Measurements from ENCODE around the gene SND1.

Gene SND1

DNA sequence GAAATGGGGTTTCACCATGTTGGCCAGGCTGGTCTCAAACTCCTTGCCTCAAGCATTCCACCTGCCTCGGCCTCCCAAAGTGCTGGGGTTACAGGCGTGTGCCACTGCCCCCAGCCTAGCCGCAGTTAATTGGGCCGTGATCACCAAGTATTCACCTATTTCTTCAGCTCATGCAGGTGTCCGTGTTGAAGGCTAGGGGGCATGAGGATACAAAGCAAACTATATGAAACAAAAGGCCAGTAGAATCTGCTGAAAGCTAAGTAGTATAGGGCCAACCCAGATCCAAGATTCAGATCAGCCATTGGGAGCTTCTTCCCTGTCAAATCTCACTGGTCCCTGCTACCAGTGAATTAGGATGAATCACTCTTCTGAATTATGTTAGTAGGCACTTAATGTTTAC is 305.9 kb downstream of the SND1 start:
- Histone ChIP-seq H3K27me3 (ENCODE audit: insufficient read depth, poor library complexity, severe bottlenecking) (no peaks in the 10 kb centered on the region), H3K27ac (replicated peaks) (no peak overlapping the region), H3K4me3 (replicated peaks; ENCODE audit: insufficient read depth, low read length) (no peak overlapping the region)
- TF ChIP-seq, protein P1, sequence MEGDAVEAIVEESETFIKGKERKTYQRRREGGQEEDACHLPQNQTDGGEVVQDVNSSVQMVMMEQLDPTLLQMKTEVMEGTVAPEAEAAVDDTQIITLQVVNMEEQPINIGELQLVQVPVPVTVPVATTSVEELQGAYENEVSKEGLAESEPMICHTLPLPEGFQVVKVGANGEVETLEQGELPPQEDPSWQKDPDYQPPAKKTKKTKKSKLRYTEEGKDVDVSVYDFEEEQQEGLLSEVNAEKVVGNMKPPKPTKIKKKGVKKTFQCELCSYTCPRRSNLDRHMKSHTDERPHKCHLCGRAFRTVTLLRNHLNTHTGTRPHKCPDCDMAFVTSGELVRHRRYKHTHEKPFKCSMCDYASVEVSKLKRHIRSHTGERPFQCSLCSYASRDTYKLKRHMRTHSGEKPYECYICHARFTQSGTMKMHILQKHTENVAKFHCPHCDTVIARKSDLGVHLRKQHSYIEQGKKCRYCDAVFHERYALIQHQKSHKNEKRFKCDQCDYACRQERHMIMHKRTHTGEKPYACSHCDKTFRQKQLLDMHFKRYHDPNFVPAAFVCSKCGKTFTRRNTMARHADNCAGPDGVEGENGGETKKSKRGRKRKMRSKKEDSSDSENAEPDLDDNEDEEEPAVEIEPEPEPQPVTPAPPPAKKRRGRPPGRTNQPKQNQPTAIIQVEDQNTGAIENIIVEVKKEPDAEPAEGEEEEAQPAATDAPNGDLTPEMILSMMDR (IDR thresholded peaks at IDR 0.05; ENCODE audit: insufficient read depth, low read length), result no peak
- TF ChIP-seq SPI1 (IDR thresholded peaks at IDR 0.05; ENCODE audit: borderline replicate concordance, low read depth) (no peak), GABPA (IDR thresholded peaks at IDR 0.05; ENCODE audit: low read depth) (no peak), POLR2AphosphoS5 (IDR thresholded peaks at IDR 0.05; ENCODE audit: low read depth) (no peak), REST (IDR thresholded peaks at IDR 0.05; ENCODE audit: insufficient replicate concordance, low read depth) (no peak)
- DNase-seq (ENCODE audit: low read depth in 1 of 2, low spot score in 1 of 2), result no peak

- no peak for DNase-seq (ENCODE audit: low read depth in 1 of 2, low spot score in 1 of 2)
- TF ChIP-seq, protein P1 (IDR thresholded peaks at IDR 0.05; ENCODE audit: insufficient read depth, low read length), result no peak
- TF ChIP-seq SPI1 (IDR thresholded peaks at IDR 0.05; ENCODE audit: borderline replicate concordance, low read depth), result peak; percentile 62
- no peak overlapping the region for H3K4me3 ChIP-seq (replicated peaks; ENCODE audit: insufficient read depth, low read length)
- H3K27me3 ChIP-seq (ENCODE audit: insufficient read depth, poor library complexity, severe bottlenecking), result no peaks in the 10 kb centered on the region
- no peak overlapping the region for H3K27ac ChIP-seq (replicated peaks)
Observed at GRCh38 chr7:127959770-127960169, 307.8 kb downstream of the SND1 start.

GRCh38 chr7:127961786-127962453 is 309.9 kb downstream of the SND1 start:
- no peak overlapping the region for H3K27ac ChIP-seq (replicated peaks)
- DNase-seq (ENCODE audit: low read depth in 1 of 2, low spot score in 1 of 2), result no peak
- H3K4me3 ChIP-seq (replicated peaks; ENCODE audit: insufficient read depth, low read length), result no peak overlapping the region
- TF ChIP-seq REST (IDR thresholded peaks at IDR 0.05; ENCODE audit: insufficient replicate concordance, low read depth) (no peak), SPI1 (IDR thresholded peaks at IDR 0.05; ENCODE audit: borderline replicate concordance, low read depth) (no peak), GABPA (IDR thresholded peaks at IDR 0.05; ENCODE audit: low read depth) (no peak), POLR2AphosphoS5 (IDR thresholded peaks at IDR 0.05; ENCODE audit: low read depth) (no peak)
- TF ChIP-seq, protein P1 (IDR thresholded peaks at IDR 0.05; ENCODE audit: insufficient read depth, low read length), result no peak
- H3K27me3 ChIP-seq (ENCODE audit: insufficient read depth, poor library complexity, severe bottlenecking), result no peaks in the 10 kb centered on the region

All from HL-60 (cell line).